ENCODE results near the gene DCHS2. TPM values are rescaled to one million over a fixed set of nuclear protein-coding genes. Genes with fewer than 3 reads are reported as not detected.

DCHS2 gene
- total and polyA plus RNA-seq, 2 of the 8 experiments (the other 6 are each of a cell fraction or from before 2014, with no cell fraction given), result 0.54 to 2.6 TPM

GRCh38 chr4:154222875-154223274 lies 268.7 kb downstream of the DCHS2 start:
- Histone ChIP-seq H3K23ac (ENCODE audit: insufficient read length) (no peak overlapping the region), H3K18ac (ENCODE audit: extremely low read depth, low read length) (no peak overlapping the region), H3K4ac (replicated peaks; ENCODE audit: insufficient read length, low read depth, low read length) (no peak overlapping the region), H3K79me1 (ENCODE audit: low read depth, low read length) (no peaks in the 10 kb centered on the region), H3K79me2 (ENCODE audit: control insufficient read depth in 1 of 2, insufficient read depth in 2 of 2, low read length in 2 of 2) (no peaks in the 10 kb centered on the region), H3K56ac (replicated peaks; ENCODE audit: insufficient read length, low read depth, low read length) (no peak overlapping the region), H3K23me2 (ENCODE audit: low read depth, low read length) (no peaks in the 10 kb centered on the region), H4K8ac (ENCODE audit: extremely low read depth, insufficient read depth, low read length) (no peak overlapping the region), H3K27me3 (replicated peaks in 1 of 4; ENCODE audit: control insufficient read depth in 3 of 4, extremely low read depth in 1 of 4, insufficient read depth in 3 of 4, low read length in 3 of 4) (no peaks in the 10 kb centered on the region), H4K20me1 (replicated peaks in 1 of 2; ENCODE audit: control insufficient read depth in 1 of 2, insufficient read depth in 2 of 2, low read length in 2 of 2) (no peaks in the 10 kb centered on the region), H2BK5ac (ENCODE audit: low read depth, low read length) (no peak overlapping the region), H3K14ac (ENCODE audit: insufficient read length) (no peak overlapping the region), H3K27ac (ENCODE audit: low read depth, low read length) (no peak overlapping the region), H2AFZ (ENCODE audit: low read length) (no peak overlapping the region), H3K9ac (replicated peaks in 1 of 4; ENCODE audit: extremely low read depth in 1 of 4, low read depth in 3 of 4, low read length in 3 of 4) (no peak overlapping the region), H4K91ac (replicated peaks; ENCODE audit: insufficient read length, low read length) (no peak overlapping the region), H2BK20ac (ENCODE audit: low read length) (no peak overlapping the region), H3K9me3 (ENCODE audit: insufficient read depth in 2 of 2, low read depth in 1 of 2, low read length in 1 of 2) (peaks cover 0 to 6% of the 10 kb centered on the region in 2 experiments; a peak in 1 of 4 replicates), H3K36me3 (ENCODE audit: control insufficient read depth in 2 of 4, insufficient read depth in 4 of 4, low read length in 3 of 4) (no peaks in the 10 kb centered on the region), H4K5ac (ENCODE audit: insufficient read length, low read depth, low read length) (no peak overlapping the region), H3K4me1 (replicated peaks in 1 of 4; ENCODE audit: control insufficient read depth in 3 of 4, insufficient read depth in 4 of 4, low read length in 3 of 4) (no peaks in the 10 kb centered on the region), H2BK15ac (ENCODE audit: low read length) (no peak overlapping the region), H3K4me3 (ENCODE audit: extremely low read depth in 1 of 4, insufficient read depth in 2 of 4, low read depth in 3 of 4, low read length in 4 of 4) (no peak overlapping the region), H2BK120ac (replicated peaks; ENCODE audit: low read depth, low read length) (no peak overlapping the region), H2AK5ac (ENCODE audit: low read depth, low read length) (no peak overlapping the region), H3K4me2 (ENCODE audit: insufficient read depth in 1 of 2, low read depth in 2 of 2, low read length in 2 of 2) (no peak overlapping the region), H2BK12ac (ENCODE audit: low read depth, low read length) (no peak overlapping the region)
- no peak for FAIRE-seq
- ChIA-PET POLR2A (ENCODE audit: partially characterized antibody) (no interaction called here), CTCF (ENCODE audit: partially characterized antibody) (no interaction called here)
- TF ChIP-seq MAFK (IDR thresholded peaks at IDR 0.05; ENCODE audit: low read depth, low read length), result no peak
- TF ChIP-seq SP1 (IDR thresholded peaks at IDR 0.05; ENCODE audit: low read depth, low read length), result no peak
- no peak for TF ChIP-seq RXRA (IDR thresholded peaks at IDR 0.05; ENCODE audit: insufficient read depth, low read depth, low read length)
- TF ChIP-seq NANOG (IDR thresholded peaks at IDR 0.05; ENCODE audit: insufficient read depth, low read depth, low read length, poor library complexity, severe bottlenecking), result no peak
- TF ChIP-seq YY1 (IDR thresholded peaks at IDR 0.05; ENCODE audit: low read depth, low read length), result no peak
- TF ChIP-seq POLR2AphosphoS5 (IDR thresholded peaks at IDR 0.05; ENCODE audit: low read depth, low read length), result no peak
- no peak for TF ChIP-seq KDM5A (IDR thresholded peaks at IDR 0.05; ENCODE audit: low read length)
- no peak for TF ChIP-seq SIX5 (IDR thresholded peaks at IDR 0.05; ENCODE audit: low read depth, low read length)
- TF ChIP-seq CEBPB (IDR thresholded peaks at IDR 0.05; ENCODE audit: low read depth, low read length), result no peak
- TF ChIP-seq CBX8 (IDR thresholded peaks at IDR 0.05; ENCODE audit: borderline replicate concordance, low read depth, low read length), result no peak
- no peak for TF ChIP-seq SUZ12 (IDR thresholded peaks at IDR 0.05; ENCODE audit: low read length)
- TF ChIP-seq ZNF274 (IDR thresholded peaks at IDR 0.05; ENCODE audit: borderline replicate concordance, extremely low read depth, low read length), result no peak
- no peak for TF ChIP-seq HDAC6 (IDR thresholded peaks at IDR 0.05; ENCODE audit: low read depth, low read length)
- TF ChIP-seq SIN3A (conservative IDR thresholded peaks at IDR 0.05 in 1 of 2, IDR thresholded peaks at IDR 0.05 in 1 of 2; ENCODE audit: low read depth in 1 of 2, low read length in 2 of 2), result no peak
- DNase-seq (ENCODE audit: low read depth in 1 of 2, low spot score in 2 of 2), result no peak

All from H1 (cell line).